Thyroid gland (tissue), 4 donors: ENCODE measurements around the gene UGT1A7. TPM values are rescaled to one million over a fixed set of nuclear protein-coding genes. Genes with fewer than 3 reads are reported as not detected.
"Not testable (repeated sequence)": the region's sequence is repeated elsewhere in the genome, so short reads cannot be mapped to it uniquely, and the experiment has no call there.

Source experiments
- DNase-seq, 2 donors: peaks; one replicate each; pipeline ENCODE4 v3.0.0-alpha.2; 2019
- H3K27ac ChIP-seq, 3 donors: fragments of 200-600 bp; sonication (generic); 1 replicate in 2 of 3; 2 replicates in 1 of 3; pipeline ENCODE4 v1.5.1; 2016 to 2019; ENCODE audit warnings: mild to moderate bottlenecking in 1 of 3, moderate library complexity in 1 of 3
- H3K27me3 ChIP-seq: fragments of 200-600 bp; sonication (generic); one replicate; pipeline ENCODE4 v1.5.1; 2019
- H3K36me3 ChIP-seq, 2 donors: fragments of 200-600 bp; sonication (generic); one replicate each; pipeline ENCODE4 v1.5.1; 2016 to 2019
- H3K4me1 ChIP-seq, 2 donors: fragments of 200-600 bp; sonication (generic); one replicate each; pipeline ENCODE4 v1.5.1; 2017 to 2019
- H3K4me3 ChIP-seq, 3 donors: fragments of 200-600 bp; sonication (generic); replicated peaks in 1 of 3; 1 replicate in 2 of 3; 2 replicates in 1 of 3; pipeline ENCODE4 v1.5.1; 2016; ENCODE audit warnings: mild to moderate bottlenecking in 1 of 3
- H3K9me3 ChIP-seq: fragments of 200-600 bp; sonication (generic); one replicate; pipeline ENCODE4 v1.5.1; 2017
- POLR2A ChIP-seq, 2 donors: fragments of 450-650 bp; IDR thresholded peaks; one replicate each; pipeline ENCODE4 v1.6.1; 2017; ENCODE audit warnings: antibody characterized with exemption in 2 of 2, mild to moderate bottlenecking in 2 of 2, moderate library complexity in 1 of 2
- WGBS, 2 donors: methylation state at CpG; one replicate each; pipeline ENCODE4 v1.1.5; 2017; 5-methylcytosine and 5-hydroxymethylcytosine counted together
- intact Hi-C: fragments of 100-400 bp; cut with DNase I; formaldehyde crosslinking; loops from one replicate; pipeline ENCODE4 v1.15.1; 2023
- total RNA-seq, 4 donors: library from RNA; depleted of rRNA; stranded (reverse); fragments of >200 nt; gene quantifications; one replicate each; pipeline ENCODE4 v1.2.3, GENCODE V29; 2016
- TF ChIP-seq, protein P1 (sequence below), 6 experiments: fragments of 200-600 bp in 3 of 6; fragments of 450-650 bp in 3 of 6; sonication (generic) in 3 of 6; IDR thresholded peaks; one replicate each; pipeline ENCODE4 v1.5.1; 2016 to 2019; ENCODE audit warnings: antibody characterized with exemption in 6 of 6, mild to moderate bottlenecking in 2 of 6, inconsistent platforms in 1 of 6, moderate library complexity in 1 of 6

The UGT1A7 gene
- total RNA-seq, 4 donors from 2014 or later = not detected

DNA sequence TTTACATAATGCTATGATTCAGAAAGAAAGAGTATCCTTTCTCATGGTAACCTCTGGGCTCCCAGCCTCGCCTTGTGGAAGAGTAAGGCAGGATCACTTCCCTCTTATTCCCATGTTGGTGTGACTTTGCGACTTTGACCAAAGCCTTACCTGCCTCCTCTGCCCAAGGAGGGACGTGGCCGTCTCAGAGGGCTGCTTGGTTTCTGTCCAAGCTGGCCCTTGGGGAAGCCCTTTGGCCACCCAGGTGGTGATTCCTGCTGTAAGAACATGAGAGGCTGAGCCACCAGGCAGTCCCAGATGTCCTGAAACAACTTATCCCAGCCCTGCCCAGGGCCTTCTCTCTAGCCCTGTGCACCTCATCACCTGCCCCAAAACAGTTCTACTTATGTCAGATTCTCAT, 17.0 kb downstream of the UGT1A7 start:
- Histone ChIP-seq H3K27me3 (no peaks in the 10 kb centered on the region), H3K27ac (peak overlapping the region; percentile 91 to 99 (median 96)), H3K4me3 (no peak overlapping the region), H3K9me3 (no peaks in the 10 kb centered on the region), H3K4me1 (peaks cover 21 to 24% of the 10 kb centered on the region in 2 donors), H3K36me3 (no peaks in the 10 kb centered on the region)
- DNase-seq = no peak
- 83 to 96% methylated on average over 4 of the region's 4 CpGs for WGBS, 2 donors
- no peak for TF ChIP-seq POLR2A (IDR thresholded peaks at IDR 0.05)
- TF ChIP-seq, protein P1, sequence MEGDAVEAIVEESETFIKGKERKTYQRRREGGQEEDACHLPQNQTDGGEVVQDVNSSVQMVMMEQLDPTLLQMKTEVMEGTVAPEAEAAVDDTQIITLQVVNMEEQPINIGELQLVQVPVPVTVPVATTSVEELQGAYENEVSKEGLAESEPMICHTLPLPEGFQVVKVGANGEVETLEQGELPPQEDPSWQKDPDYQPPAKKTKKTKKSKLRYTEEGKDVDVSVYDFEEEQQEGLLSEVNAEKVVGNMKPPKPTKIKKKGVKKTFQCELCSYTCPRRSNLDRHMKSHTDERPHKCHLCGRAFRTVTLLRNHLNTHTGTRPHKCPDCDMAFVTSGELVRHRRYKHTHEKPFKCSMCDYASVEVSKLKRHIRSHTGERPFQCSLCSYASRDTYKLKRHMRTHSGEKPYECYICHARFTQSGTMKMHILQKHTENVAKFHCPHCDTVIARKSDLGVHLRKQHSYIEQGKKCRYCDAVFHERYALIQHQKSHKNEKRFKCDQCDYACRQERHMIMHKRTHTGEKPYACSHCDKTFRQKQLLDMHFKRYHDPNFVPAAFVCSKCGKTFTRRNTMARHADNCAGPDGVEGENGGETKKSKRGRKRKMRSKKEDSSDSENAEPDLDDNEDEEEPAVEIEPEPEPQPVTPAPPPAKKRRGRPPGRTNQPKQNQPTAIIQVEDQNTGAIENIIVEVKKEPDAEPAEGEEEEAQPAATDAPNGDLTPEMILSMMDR (IDR thresholded peaks at IDR 0.05) = no peak
- intact Hi-C loops = no loop called here

DNA sequence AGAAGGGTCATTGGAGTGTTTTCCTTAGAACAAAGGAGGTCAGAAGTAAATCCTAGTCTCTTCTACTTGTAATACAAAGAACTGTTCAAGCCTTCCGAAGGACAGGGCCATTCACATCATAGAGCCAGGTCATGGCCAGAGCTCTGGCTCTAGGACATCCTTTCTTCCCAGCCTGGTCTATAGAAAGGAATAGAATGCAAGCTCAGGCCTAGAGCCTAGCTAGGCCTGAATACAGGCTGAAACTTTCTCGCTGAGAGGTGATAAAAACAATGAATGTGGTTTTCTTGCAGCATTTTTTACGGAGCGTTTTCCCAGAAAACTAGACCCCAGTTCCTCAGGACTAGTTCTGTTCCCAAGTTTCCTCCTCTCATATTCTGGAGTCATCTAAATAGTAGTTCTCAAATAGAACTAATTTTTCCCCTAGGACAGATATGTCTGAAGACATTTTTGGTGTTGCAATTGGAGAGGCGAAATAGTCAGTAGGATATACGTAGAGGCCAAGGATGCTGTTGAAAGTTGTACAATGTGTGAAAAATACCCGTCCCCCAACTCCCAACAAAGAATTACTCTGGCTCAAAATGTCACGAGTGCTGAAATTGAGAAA, 17.8 kb downstream of the UGT1A7 start:
- no peak for TF ChIP-seq POLR2A (IDR thresholded peaks at IDR 0.05)
- TF ChIP-seq, protein P1 (IDR thresholded peaks at IDR 0.05) = no peak
- intact Hi-C loops = no loop called here
- 82 to 87% methylated on average over 8 of the region's 8 CpGs for WGBS, 2 donors
- H3K27ac ChIP-seq = peak overlapping the region; percentile 91 to 99 (median 96)
- H3K4me3 ChIP-seq = no peak overlapping the region
- no peak for DNase-seq
- peaks cover 16 to 21% of the 10 kb centered on the region in 2 donors for H3K4me1 ChIP-seq
- no peaks in the 10 kb centered on the region for H3K36me3 ChIP-seq
- H3K9me3 ChIP-seq = no peaks in the 10 kb centered on the region
- no peaks in the 10 kb centered on the region for H3K27me3 ChIP-seq

DNA sequence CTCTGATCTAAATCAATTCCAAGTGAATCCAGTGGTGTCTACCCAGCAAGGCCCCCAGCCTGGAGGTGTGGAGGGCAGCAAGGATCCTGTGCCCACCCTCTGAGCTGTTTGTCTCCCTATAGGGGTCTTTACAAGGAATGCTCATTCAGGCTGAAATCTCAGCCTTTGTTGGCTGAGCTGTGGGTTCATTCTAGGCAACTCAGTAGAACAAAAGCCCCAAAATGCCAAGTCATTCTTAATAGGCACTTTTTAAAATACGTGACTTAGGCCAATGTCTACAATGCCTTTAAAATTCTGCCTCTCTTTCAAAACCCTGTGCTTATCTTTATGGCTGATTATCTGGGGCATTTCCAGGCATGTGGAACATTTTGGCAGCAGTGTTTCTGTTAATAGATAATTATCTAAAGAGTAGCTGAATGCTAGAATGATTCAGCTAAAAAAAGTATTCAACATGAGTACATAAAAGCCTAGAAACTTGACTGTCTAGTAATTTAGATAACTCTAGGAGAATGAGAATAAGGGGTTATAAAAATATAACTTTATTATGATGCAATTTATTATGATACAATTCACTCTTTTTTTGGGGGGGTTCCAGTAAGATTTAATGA, 18.4 kb downstream of the UGT1A7 start:
- 18 to 20% methylated on average over 1 of the region's 1 CpG for WGBS, 2 donors
- TF ChIP-seq, protein P1 (IDR thresholded peaks at IDR 0.05) = no peak
- TF ChIP-seq POLR2A (IDR thresholded peaks at IDR 0.05) = peak in 1 of 2 donors; percentile 40
- Histone ChIP-seq H3K36me3 (no peaks in the 10 kb centered on the region), H3K4me3 (no peak overlapping the region), H3K9me3 (no peaks in the 10 kb centered on the region), H3K27ac (peak overlapping the region; percentile 91 to 99 (median 96)), H3K4me1 (peaks cover 16 to 21% of the 10 kb centered on the region in 2 donors), H3K27me3 (no peaks in the 10 kb centered on the region)
- intact Hi-C loops = no loop called here
- DNase-seq = peak; percentile 72 to 75

DNA sequence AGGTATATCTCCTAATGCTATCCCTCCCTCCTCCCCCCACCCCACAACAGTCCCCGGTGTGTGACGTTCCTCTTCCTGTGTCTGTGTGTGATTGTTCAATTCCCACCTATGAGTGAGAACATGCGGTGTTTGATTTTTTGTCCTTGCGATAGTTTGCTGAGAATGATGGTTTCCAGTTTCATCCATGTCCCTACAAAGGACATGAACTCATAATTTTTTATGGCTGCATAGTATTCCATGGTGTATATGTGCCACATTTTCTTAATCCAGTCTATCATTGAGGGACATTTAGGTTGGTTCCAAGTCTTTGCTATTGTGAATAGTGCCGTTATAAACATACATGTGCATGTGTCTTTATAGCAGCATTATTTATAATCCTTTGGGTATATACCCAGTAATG, 19.1 kb downstream of the UGT1A7 start:
- Histone ChIP-seq H3K4me1 (peaks cover 23 to 26% of the 10 kb centered on the region in 2 donors), H3K27ac (peak overlapping the region; percentile 4 to 99 (median 96))
- DNase-seq, intact Hi-C loops, H3K4me3 ChIP-seq, H3K27me3 ChIP-seq, H3K9me3 ChIP-seq, H3K36me3 ChIP-seq: not testable (repeated sequence)
- 95% methylated on average over 5 of the region's 5 CpGs for WGBS, 2 donors

DNA sequence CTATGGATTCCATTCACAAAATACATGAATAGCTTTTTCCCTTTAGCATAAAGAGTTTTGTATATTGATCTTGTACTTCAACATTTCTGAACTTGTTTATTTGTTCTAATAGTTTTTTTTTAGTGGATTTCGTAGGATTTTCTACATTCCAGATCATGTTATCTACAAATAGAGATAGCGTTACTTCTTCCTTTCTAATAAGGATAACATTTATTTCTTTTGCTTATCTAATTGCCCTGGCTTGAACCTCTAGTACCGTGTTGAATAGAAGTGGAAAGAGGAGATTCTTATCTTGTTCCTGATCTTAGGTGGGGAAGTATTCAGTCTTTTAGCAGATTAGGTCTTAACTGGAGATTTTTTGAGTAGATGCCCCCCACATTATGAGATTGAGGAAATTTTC, 20.5 kb downstream of the UGT1A7 start:
- H3K27me3 ChIP-seq = no peaks in the 10 kb centered on the region
- intact Hi-C loops = no loop called here
- WGBS, 2 donors = 69% methylated on average over 3 of the region's 3 CpGs
- peaks cover 36 to 37% of the 10 kb centered on the region in 2 donors for H3K4me1 ChIP-seq
- H3K27ac ChIP-seq = peak overlapping the region in 1 of 3 donors; percentile 39
- no peak overlapping the region for H3K4me3 ChIP-seq
- DNase-seq = no peak
- TF ChIP-seq, protein P1 (IDR thresholded peaks at IDR 0.05) = no peak
- no peak for TF ChIP-seq POLR2A (IDR thresholded peaks at IDR 0.05)
- no peaks in the 10 kb centered on the region for H3K36me3 ChIP-seq
- no peaks in the 10 kb centered on the region for H3K9me3 ChIP-seq
